Measurements from ENCODE around the gene CASZ1. TPM values are rescaled to one million over a fixed set of nuclear protein-coding genes. Genes with fewer than 3 reads are reported as not detected.

CASZ1 gene, protein sequence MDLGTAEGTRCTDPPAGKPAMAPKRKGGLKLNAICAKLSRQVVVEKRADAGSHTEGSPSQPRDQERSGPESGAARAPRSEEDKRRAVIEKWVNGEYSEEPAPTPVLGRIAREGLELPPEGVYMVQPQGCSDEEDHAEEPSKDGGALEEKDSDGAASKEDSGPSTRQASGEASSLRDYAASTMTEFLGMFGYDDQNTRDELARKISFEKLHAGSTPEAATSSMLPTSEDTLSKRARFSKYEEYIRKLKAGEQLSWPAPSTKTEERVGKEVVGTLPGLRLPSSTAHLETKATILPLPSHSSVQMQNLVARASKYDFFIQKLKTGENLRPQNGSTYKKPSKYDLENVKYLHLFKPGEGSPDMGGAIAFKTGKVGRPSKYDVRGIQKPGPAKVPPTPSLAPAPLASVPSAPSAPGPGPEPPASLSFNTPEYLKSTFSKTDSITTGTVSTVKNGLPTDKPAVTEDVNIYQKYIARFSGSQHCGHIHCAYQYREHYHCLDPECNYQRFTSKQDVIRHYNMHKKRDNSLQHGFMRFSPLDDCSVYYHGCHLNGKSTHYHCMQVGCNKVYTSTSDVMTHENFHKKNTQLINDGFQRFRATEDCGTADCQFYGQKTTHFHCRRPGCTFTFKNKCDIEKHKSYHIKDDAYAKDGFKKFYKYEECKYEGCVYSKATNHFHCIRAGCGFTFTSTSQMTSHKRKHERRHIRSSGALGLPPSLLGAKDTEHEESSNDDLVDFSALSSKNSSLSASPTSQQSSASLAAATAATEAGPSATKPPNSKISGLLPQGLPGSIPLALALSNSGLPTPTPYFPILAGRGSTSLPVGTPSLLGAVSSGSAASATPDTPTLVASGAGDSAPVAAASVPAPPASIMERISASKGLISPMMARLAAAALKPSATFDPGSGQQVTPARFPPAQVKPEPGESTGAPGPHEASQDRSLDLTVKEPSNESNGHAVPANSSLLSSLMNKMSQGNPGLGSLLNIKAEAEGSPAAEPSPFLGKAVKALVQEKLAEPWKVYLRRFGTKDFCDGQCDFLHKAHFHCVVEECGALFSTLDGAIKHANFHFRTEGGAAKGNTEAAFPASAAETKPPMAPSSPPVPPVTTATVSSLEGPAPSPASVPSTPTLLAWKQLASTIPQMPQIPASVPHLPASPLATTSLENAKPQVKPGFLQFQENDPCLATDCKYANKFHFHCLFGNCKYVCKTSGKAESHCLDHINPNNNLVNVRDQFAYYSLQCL (N-terminal part only)
- polyA plus RNA-seq (2011; rRNA removed), result 0.26 and 0.64 TPM in 2 replicates
- 0.31 and 0.81 TPM in 2 replicates for polyA minus RNA-seq (2011; rRNA and poly(A)+ RNA removed)

DNA sequence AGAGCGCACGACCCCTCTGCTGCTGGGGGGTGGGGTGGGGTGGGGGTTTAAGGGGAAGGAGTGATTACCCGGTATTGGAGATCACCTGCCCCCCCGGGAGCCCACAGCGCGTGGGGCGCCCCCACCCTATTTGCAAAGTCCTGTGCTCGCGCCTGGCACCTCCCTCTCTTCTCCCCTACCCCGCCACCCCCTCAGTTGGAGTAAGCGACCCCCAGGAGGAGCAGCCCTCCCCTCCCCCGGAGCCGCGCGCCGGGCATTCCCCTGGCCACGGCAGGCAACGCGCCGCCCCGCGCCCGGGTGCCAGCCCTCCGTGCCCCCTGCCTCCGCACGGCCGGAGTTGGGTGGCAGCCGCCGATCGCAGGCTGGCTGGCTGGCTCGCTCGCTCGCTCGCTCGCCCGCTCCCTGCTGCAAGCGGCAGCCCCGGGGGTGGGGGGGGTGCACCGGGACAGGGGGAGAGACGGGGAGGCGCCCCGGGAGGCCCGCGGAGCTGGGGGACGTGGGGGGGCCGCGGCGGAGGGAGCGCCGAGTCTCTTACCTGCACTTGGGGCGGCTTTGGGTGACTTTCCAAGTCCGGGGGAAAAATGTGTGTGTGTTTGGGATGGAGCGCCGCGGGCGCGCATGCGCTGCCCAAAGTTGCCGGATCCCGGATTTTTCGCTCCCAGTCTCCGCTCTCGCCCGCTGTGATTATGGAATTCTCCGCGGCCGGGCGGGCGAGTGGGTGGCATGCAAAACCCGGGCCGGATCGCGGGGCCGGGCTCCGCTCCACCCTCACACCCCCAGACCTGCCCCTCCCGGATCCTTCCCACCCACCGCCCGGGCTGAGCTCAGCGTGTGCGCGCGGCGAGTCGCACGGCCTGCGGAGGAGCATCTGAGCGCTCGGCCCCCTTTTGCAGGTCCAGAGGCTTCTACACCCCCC, at the start of gene CASZ1:
Gene CASZ1, minus strand, starts transcription at position 618 of the 916 bp plus-strand sequence. CDS start 102,757 bp downstream, outside the sequence.
- Histone ChIP-seq H3K4me3 (ENCODE audit: low read depth, low read length) (peak within 1 kb of the TSS; percentile 57), H3K27me3 (ENCODE audit: control insufficient read depth, insufficient read depth, low read length) (peaks cover 38% of the 10 kb centered on the region), H3K36me3 (ENCODE audit: control insufficient read depth, insufficient read depth, low read length) (no peaks in the 10 kb centered on the region)
- ChIA-PET CTCF (no interaction called here), POLR2A (interaction anchor here (0.6 kb wide), 1 partner anchor 243 kb away, joined by 4 read pairs; no protein-coding TSS in a partner anchor)
- DNase-seq (ENCODE audit: low read depth), result peak; percentile 13
- TF ChIP-seq, protein P1, sequence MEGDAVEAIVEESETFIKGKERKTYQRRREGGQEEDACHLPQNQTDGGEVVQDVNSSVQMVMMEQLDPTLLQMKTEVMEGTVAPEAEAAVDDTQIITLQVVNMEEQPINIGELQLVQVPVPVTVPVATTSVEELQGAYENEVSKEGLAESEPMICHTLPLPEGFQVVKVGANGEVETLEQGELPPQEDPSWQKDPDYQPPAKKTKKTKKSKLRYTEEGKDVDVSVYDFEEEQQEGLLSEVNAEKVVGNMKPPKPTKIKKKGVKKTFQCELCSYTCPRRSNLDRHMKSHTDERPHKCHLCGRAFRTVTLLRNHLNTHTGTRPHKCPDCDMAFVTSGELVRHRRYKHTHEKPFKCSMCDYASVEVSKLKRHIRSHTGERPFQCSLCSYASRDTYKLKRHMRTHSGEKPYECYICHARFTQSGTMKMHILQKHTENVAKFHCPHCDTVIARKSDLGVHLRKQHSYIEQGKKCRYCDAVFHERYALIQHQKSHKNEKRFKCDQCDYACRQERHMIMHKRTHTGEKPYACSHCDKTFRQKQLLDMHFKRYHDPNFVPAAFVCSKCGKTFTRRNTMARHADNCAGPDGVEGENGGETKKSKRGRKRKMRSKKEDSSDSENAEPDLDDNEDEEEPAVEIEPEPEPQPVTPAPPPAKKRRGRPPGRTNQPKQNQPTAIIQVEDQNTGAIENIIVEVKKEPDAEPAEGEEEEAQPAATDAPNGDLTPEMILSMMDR (IDR thresholded peaks at IDR 0.05; ENCODE audit: insufficient read depth, low read depth, low read length), result no peak

DNA sequence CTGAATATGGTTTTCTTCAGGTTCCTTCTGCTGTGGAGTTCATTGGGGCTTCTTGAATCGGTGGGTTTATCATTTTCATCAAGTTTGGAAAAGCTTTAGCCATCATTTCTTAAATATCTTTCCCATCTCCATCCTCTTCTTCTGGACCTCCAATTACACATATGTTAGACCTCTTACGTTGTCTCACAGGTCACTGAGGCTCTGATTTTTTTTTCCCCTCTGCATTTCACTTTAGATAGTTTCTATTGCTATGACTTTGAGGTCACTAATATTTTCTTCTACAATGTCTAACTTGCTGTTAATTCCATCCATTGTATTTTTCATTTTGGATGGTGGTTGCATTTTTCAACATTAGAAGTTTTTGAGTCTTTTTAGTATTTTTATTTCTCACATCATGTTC, 47.3 kb upstream of the CASZ1 start:
- Histone ChIP-seq H3K27me3 (ENCODE audit: control insufficient read depth, insufficient read depth, low read length) (peaks cover 12% of the 10 kb centered on the region), H3K4me3 (ENCODE audit: low read depth, low read length) (no peak overlapping the region), H3K36me3 (ENCODE audit: control insufficient read depth, insufficient read depth, low read length) (no peaks in the 10 kb centered on the region)
- TF ChIP-seq, protein P1 (IDR thresholded peaks at IDR 0.05; ENCODE audit: insufficient read depth, low read depth, low read length), result no peak
- ChIA-PET CTCF (no interaction called here), POLR2A (no interaction called here)
- DNase-seq (ENCODE audit: low read depth), result no peak

DNA sequence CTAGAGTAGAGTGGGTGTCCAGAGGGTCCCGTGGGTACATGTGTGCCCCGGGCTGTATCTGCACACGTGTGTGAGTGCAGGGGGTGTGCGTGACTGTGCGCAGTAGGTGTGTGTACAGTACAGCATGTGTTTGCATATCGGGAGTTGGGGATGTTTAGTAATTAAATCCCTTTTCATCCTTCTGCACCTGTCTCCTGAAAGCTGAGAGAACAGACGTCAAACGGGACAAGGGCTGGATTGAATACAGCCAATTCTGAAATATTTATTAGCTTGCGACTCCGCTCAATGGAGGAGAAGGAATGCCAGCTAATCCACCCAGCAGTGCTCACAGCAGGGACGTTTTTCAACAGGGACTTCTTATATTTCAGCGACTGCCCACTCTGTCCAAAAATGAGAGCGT, 44.7 kb upstream of the CASZ1 start:
- CTCF ChIA-PET, result interaction anchor here (0.6 kb wide), 1 partner anchor 410 kb away, joined by 3 read pairs; no protein-coding TSS in a partner anchor
- H3K4me3 ChIP-seq (ENCODE audit: low read depth, low read length), result no peak overlapping the region
- no peaks in the 10 kb centered on the region for H3K36me3 ChIP-seq (ENCODE audit: control insufficient read depth, insufficient read depth, low read length)
- POLR2A ChIA-PET, result no interaction called here
- DNase-seq (ENCODE audit: low read depth), result no peak
- TF ChIP-seq, protein P1 (IDR thresholded peaks at IDR 0.05; ENCODE audit: insufficient read depth, low read depth, low read length), result no peak
- H3K27me3 ChIP-seq (ENCODE audit: control insufficient read depth, insufficient read depth, low read length), result peaks cover 15% of the 10 kb centered on the region

DNA sequence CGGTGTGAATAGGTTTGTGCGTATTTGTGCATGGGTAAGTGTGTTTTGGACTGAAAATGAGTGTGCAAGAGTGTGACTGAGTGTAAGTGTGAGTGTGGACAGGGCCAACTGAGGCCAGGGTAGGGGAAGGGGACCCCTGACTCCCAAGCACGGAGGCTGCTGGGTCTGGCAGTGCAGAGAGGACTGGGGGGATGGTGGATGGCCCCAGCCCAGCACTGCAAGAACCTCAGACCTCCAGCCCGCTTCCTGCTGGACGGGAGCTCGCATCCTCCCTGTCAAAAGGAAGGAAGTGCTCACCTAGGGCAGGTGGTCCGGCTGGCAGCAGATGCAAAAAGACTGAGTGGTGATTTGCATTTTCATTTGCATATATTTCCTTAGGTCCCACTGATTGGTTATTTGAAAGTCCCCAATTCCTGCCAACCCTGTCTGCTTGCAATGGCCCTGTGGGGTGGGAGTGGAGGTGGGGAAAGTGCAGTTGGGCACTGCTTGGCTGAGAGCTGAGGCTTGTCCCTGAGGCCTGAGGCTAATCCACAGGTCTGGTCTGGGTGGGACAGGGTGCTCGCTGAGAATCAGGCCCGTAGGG, 42.8 kb upstream of the CASZ1 start:
- Histone ChIP-seq H3K27me3 (ENCODE audit: control insufficient read depth, insufficient read depth, low read length) (peaks cover 23% of the 10 kb centered on the region), H3K4me3 (ENCODE audit: low read depth, low read length) (no peak overlapping the region), H3K36me3 (ENCODE audit: control insufficient read depth, insufficient read depth, low read length) (no peaks in the 10 kb centered on the region)
- CTCF ChIA-PET, result interaction anchor here (0.6 kb wide), 1 partner anchor 28 kb away, joined by 3 read pairs; no protein-coding TSS in a partner anchor
- TF ChIP-seq, protein P1 (IDR thresholded peaks at IDR 0.05; ENCODE audit: insufficient read depth, low read depth, low read length), result no peak
- no peak for DNase-seq (ENCODE audit: low read depth)
- POLR2A ChIA-PET, result no interaction called here
